Nephron (organoid): ENCODE results near the gene STAP2.
A peak's percentile ranks its signal among the peaks of the same experiment; 100 is the strongest.
"Not testable (repeated sequence)": the region's sequence is repeated elsewhere in the genome, so short reads cannot be mapped to it uniquely, and the experiment has no call there.

Experiments
- H3K27ac Mint-ChIP-seq, 3 experiments: 2 replicates each; pipeline ENCODE4 v1.8.0; 2020; ENCODE audit warnings: mixed read lengths in 3 of 3, mild to moderate bottlenecking in 2 of 3, moderate library complexity in 1 of 3
- H3K27me3 Mint-ChIP-seq: 2 replicates; pipeline ENCODE4 v1.8.0; 2021; ENCODE audit warnings: low read depth, mild to moderate bottlenecking, moderate library complexity, mixed read lengths
- H3K36me3 Mint-ChIP-seq: 2 replicates; pipeline ENCODE4 v1.8.0; 2020; ENCODE audit warnings: low read depth, mixed read lengths
- H3K4me1 Mint-ChIP-seq: 2 replicates; pipeline ENCODE4 v1.8.0; 2020; ENCODE audit warnings: mixed read lengths
- H3K4me3 Mint-ChIP-seq, 3 experiments: 2 replicates each; pipeline ENCODE4 v1.8.0; 2020; ENCODE audit warnings: mild to moderate bottlenecking in 3 of 3, mixed read lengths in 3 of 3, moderate library complexity in 2 of 3
- H3K9me3 Mint-ChIP-seq: 2 replicates; pipeline ENCODE4 v1.8.0; 2020; ENCODE audit warnings: mixed read lengths
- TF ChIP-seq, protein P1 (sequence below), 3 experiments: fragments of 200-600 bp; sonication (generic); IDR thresholded peaks; one replicate each; pipeline ENCODE4 v1.5.0; 2021; ENCODE audit warnings: antibody characterized with exemption in 3 of 3; ENCODE audit not compliant: unreplicated experiment in 3 of 3

The STAP2 gene

DNA sequence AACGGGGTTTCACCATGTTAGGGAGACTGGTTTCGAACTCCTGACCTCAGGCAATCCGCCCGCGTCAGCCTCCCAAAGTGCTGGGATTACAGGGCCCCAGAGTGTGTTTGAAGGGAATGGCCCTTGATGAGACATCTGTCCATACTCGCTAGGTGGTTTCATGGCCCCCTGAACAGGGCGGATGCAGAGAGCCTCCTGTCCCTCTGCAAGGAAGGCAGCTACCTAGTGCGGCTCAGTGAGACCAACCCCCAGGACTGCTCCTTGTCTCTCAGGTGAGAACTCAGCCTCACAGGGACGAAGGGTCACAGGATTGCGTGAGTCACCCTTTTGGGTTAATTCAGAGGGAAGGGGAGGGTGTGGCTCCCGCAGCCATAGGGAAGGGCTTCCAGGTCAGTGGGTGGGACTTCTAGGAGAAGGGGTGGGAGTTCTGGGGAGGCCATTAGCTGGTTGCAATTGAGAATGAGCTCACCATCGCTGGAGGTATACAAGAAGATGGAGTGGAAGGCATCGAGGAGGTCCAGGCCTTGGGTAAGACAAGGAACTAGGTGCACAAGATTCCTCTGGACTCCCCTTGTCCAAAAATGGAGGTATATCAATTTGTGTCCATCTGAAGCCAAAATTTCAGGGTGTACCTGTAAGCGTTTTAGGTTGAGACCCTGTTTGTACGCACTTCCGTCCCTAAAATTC lies 50.4 kb downstream of the STAP2 start:
- Mint-ChIP-seq H3K4me3 (no peak overlapping the region), H3K27me3 (peaks cover 29% of the 10 kb centered on the region), H3K9me3 (no peaks in the 10 kb centered on the region), H3K4me1 (peaks cover 6% of the 10 kb centered on the region), H3K27ac (no peak overlapping the region), H3K36me3 (no peaks in the 10 kb centered on the region)
- TF ChIP-seq, protein P1, sequence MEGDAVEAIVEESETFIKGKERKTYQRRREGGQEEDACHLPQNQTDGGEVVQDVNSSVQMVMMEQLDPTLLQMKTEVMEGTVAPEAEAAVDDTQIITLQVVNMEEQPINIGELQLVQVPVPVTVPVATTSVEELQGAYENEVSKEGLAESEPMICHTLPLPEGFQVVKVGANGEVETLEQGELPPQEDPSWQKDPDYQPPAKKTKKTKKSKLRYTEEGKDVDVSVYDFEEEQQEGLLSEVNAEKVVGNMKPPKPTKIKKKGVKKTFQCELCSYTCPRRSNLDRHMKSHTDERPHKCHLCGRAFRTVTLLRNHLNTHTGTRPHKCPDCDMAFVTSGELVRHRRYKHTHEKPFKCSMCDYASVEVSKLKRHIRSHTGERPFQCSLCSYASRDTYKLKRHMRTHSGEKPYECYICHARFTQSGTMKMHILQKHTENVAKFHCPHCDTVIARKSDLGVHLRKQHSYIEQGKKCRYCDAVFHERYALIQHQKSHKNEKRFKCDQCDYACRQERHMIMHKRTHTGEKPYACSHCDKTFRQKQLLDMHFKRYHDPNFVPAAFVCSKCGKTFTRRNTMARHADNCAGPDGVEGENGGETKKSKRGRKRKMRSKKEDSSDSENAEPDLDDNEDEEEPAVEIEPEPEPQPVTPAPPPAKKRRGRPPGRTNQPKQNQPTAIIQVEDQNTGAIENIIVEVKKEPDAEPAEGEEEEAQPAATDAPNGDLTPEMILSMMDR (IDR thresholded peaks at IDR 0.05; ENCODE audit: unreplicated experiment in 3 of 3), result no peak

DNA sequence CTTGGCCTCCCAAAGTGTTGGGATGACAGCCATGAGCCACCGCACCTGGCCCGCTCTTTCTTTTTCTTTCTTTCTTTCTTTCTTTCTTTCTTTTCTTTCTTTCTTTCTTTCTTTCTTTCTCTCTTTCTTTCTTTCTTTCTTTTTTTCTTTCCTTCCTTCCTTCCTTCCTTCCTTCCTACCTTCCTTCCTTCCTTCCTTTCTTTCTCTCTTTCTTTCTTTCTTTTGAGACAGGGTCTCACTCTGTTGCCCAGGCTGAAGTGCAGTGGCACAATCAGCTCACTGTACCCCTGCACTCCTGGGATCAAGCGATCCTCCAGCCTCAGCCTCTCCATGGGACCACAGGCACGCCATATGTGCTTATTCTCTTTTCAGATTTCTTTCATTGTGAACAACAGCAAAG lies 52.5 kb downstream of the STAP2 start:
- H3K27ac Mint-ChIP-seq, H3K9me3 Mint-ChIP-seq, H3K4me3 Mint-ChIP-seq, H3K36me3 Mint-ChIP-seq: not testable (repeated sequence)
- H3K4me1 Mint-ChIP-seq, result peaks cover 11% of the 10 kb centered on the region
- H3K27me3 Mint-ChIP-seq, result peaks cover 50% of the 10 kb centered on the region

DNA sequence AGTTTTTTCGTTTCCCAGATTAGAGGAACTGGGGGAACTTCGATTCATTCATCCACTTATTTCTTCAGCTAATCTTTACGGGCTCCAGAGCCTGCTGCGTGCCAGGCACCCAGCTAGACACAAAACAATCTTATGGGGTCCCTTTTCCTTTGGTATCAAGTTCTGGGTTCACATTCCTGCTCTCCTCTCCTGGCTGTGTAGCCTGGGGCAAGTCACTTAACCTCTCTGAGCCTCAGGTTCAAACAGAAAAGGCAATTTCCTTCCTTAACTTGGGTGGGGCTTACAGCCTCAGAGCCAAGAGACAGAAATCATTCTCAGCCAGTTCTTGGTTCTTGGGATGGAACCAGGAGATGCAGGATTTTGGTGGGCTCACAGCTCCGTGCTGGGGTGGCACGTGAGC lies 53.7 kb downstream of the STAP2 start:
- no peaks in the 10 kb centered on the region for H3K36me3 Mint-ChIP-seq
- H3K27ac Mint-ChIP-seq, result no peak overlapping the region
- no peak overlapping the region for H3K4me3 Mint-ChIP-seq
- H3K4me1 Mint-ChIP-seq, result peaks cover 11% of the 10 kb centered on the region
- H3K9me3 Mint-ChIP-seq, result no peaks in the 10 kb centered on the region
- peaks cover 58% of the 10 kb centered on the region for H3K27me3 Mint-ChIP-seq
- TF ChIP-seq, protein P1 (IDR thresholded peaks at IDR 0.05; ENCODE audit: unreplicated experiment in 3 of 3), result no peak

DNA sequence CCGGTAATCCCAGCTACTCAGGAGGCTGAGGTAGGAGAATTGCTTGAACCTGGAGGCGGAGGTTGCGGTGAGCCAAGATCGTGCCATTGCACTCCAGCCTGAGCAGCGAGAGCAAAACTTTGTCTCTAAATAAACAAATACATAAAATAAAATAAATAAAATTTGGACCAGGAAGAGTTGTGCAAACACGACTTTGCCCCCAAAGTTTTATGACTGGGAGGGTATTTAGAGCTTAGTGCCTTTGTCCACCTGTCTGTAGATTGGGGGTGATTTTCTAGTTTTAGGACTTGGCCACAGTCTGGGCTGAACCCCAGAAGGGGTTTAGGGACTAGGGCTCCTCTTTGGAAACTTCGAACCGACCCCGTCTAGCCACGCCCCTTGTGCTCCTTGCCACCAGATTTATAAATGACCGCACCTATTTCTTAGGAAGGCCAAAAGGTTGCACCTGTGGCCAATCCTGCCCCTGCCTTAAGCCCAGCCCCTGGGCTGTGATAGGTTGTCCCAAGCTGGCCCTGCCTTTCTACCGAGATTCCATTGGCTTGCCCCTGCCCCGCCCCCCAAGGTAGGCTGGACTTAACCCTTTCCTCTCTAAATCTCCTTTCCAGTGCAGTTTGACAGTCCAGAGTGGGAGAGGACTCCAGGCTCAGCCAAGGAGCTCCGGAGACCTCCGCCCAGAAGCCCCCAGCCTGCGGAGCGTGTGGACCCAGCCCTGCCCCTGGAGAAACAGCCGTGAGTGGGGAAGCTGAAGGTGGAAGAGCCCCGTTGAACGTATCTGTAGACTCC lies 54.3 kb downstream of the STAP2 start:
- Mint-ChIP-seq H3K9me3 (no peaks in the 10 kb centered on the region), H3K27me3 (peaks cover 62% of the 10 kb centered on the region), H3K36me3 (no peaks in the 10 kb centered on the region), H3K27ac (no peak overlapping the region), H3K4me1 (peaks cover 11% of the 10 kb centered on the region), H3K4me3 (peak overlapping the region in 2 of 3 experiments; percentile 40 to 58)
- TF ChIP-seq, protein P1 (IDR thresholded peaks at IDR 0.05; ENCODE audit: unreplicated experiment in 3 of 3), result no peak

DNA sequence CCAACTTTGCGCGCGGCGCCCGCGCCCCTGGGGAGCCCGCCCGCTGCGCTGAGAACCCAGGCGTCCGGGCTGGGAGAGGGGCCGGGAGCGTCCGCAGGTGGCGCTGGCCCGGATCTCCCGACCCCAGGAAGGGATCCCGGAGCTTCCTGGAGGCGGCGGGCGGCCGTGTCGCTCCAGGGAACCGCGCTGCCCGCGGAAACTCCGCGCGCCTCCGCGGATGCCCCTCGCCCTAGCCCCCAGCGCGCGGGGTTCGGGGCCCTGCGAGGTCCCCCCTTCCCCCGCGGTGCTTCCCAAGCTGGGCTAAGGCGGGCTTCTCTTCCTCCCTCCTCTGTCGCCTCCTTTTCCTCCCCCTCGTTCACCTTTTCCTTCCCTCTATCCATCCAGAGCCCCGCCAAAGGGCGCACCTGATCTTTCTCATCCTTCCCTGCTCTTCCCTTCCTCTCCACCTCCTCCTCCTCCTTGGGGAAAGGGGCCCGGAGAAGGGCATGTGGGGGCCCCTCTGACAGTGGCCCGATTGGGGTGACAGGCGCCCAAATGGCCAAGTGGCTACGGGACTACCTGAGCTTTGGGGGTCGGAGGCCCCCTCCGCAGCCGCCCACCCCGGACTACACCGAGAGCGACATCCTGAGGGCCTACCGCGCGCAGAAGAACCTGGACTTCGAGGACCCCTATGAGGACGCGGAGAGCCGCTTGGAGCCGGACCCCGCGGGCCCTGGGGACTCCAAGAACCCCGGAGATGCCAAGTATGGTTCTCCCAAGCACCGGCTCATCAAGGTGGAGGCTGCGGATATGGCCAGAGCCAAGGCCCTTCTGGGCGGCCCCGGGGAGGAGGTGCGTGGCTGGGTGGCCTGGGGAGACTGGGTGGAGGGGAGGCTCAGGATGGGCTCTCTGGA lies 58.9 kb downstream of the STAP2 start:
- Mint-ChIP-seq H3K36me3 (no peaks in the 10 kb centered on the region), H3K4me1 (peaks cover 14% of the 10 kb centered on the region), H3K4me3 (peak overlapping the region; percentile 87 to 92 (median 91)), H3K9me3 (no peaks in the 10 kb centered on the region), H3K27ac (no peak overlapping the region), H3K27me3 (peaks cover 59% of the 10 kb centered on the region)
- TF ChIP-seq, protein P1 (IDR thresholded peaks at IDR 0.05; ENCODE audit: unreplicated experiment in 3 of 3), result no peak

DNA sequence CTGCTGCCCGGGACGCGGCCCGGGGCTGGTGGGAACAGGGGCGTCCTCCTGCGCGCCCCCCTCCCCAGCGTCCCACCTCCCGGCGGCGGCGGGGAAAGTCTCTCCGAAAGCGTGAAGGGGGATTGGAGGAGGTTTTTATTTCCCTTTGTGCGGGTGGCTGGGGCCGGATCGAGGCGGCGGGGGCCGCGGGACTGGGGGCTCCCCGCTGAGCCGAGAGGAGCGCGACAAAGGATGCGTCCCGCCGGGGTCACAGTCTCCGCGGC lies 59.4 kb downstream of the STAP2 start:
- TF ChIP-seq, protein P1 (IDR thresholded peaks at IDR 0.05; ENCODE audit: unreplicated experiment in 3 of 3), result no peak
- no peaks in the 10 kb centered on the region for H3K36me3 Mint-ChIP-seq
- peaks cover 9% of the 10 kb centered on the region for H3K4me1 Mint-ChIP-seq
- peaks cover 53% of the 10 kb centered on the region for H3K27me3 Mint-ChIP-seq
- H3K9me3 Mint-ChIP-seq, result no peaks in the 10 kb centered on the region
- H3K4me3 Mint-ChIP-seq, result peak overlapping the region in 2 of 3 experiments; percentile 38 to 56
- no peak overlapping the region for H3K27ac Mint-ChIP-seq
